Lower leg skin (tissue), 4 donors: ENCODE results near the gene NCF4. TPM values are rescaled to one million over a fixed set of nuclear protein-coding genes. Genes with fewer than 3 reads are reported as not detected.

Source experiments
- DNase-seq, 2 donors: peaks; one replicate each; pipeline ENCODE4 v3.0.0-alpha.2; 2019; ENCODE audit warnings: low spot score in 2 of 2
- H3K4me3 ChIP-seq: fragments of 200-600 bp; sonication (generic); 2 replicates; pipeline ENCODE4 v1.5.1; 2017; ENCODE audit warnings: mild to moderate bottlenecking, low read depth; ENCODE audit not compliant: poor library complexity, severe bottlenecking
- CTCF ChIP-seq, 3 donors: fragments of 450-650 bp; IDR thresholded peaks; one replicate each; pipeline ENCODE4 v1.5.1; 2016; ENCODE audit warnings: antibody characterized with exemption in 3 of 3, mild to moderate bottlenecking in 3 of 3, moderate library complexity in 2 of 3
- POLR2A ChIP-seq, 2 donors: fragments of 450-650 bp; IDR thresholded peaks; one replicate each; pipeline ENCODE4 v1.6.1; 2016 to 2017; ENCODE audit warnings: antibody characterized with exemption in 2 of 2, mild to moderate bottlenecking in 1 of 2, moderate library complexity in 1 of 2
- WGBS, 2 donors: methylation state at CpG; one replicate each; pipeline ENCODE4 v1.1.5; 2018; 5-methylcytosine and 5-hydroxymethylcytosine counted together
- intact Hi-C: fragments of 100-400 bp; cut with DNase I; formaldehyde crosslinking; loops from one replicate; pipeline ENCODE4 v1.15.0; 2023; ENCODE audit warnings: low total_unique reads
- total RNA-seq, 4 donors: library from RNA; depleted of rRNA; stranded (reverse); fragments of >200 nt; gene quantifications; one replicate each; pipeline ENCODE4 v1.1.0, GENCODE V29; 2016

NCF4 gene
- total RNA-seq, 4 donors from 2014 or later, result 2.6 to 6.4 (median 5.4) TPM

- H3K4me3 ChIP-seq, result no peak overlapping the region
- DNase-seq, result no peak
- intact Hi-C loops, result no loop called here
- 81 to 84% methylated on average over 4 of the region's 4 CpGs for WGBS, 2 donors
- TF ChIP-seq POLR2A (IDR thresholded peaks at IDR 0.05) (no peak), CTCF (IDR thresholded peaks at IDR 0.05) (no peak)
Observed at GRCh38 chr22:36887162-36887561, 26.4 kb downstream of the NCF4 start.

GRCh38 chr22:36891646-36892045 is 30.8 kb downstream of the NCF4 start:
- no peak for DNase-seq
- TF ChIP-seq POLR2A (IDR thresholded peaks at IDR 0.05) (no peak), CTCF (IDR thresholded peaks at IDR 0.05) (no peak)
- WGBS, 2 donors, result 69 to 74% methylated on average over 1 of the region's 1 CpG
- intact Hi-C loops, result no loop called here
- H3K4me3 ChIP-seq, result no peak overlapping the region

GRCh38 chr22:36892292-36892691 is 31.5 kb downstream of the NCF4 start:
- intact Hi-C loops, result no loop called here
- TF ChIP-seq POLR2A (IDR thresholded peaks at IDR 0.05), result no peak
- no peak for TF ChIP-seq CTCF (IDR thresholded peaks at IDR 0.05)
- no peak overlapping the region for H3K4me3 ChIP-seq
- DNase-seq, result no peak
- WGBS, 2 donors, result 22 to 24% methylated on average over 2 of the region's 2 CpGs

GRCh38 chr22:36893262-36893661 is 32.5 kb downstream of the NCF4 start:
- DNase-seq, result no peak
- 78 to 81% methylated on average over 3 of the region's 3 CpGs for WGBS, 2 donors
- H3K4me3 ChIP-seq, result no peak overlapping the region
- intact Hi-C loops, result no loop called here
- no peak for TF ChIP-seq CTCF (IDR thresholded peaks at IDR 0.05)

GRCh38 chr22:36894266-36894665 is 33.5 kb downstream of the NCF4 start:
- TF ChIP-seq POLR2A (IDR thresholded peaks at IDR 0.05) (no peak), CTCF (IDR thresholded peaks at IDR 0.05) (no peak)
- WGBS, 2 donors, result 59 to 70% methylated on average over 1 of the region's 1 CpG
- H3K4me3 ChIP-seq, result no peak overlapping the region
- intact Hi-C loops, result no loop called here
- DNase-seq, result no peak

- TF ChIP-seq POLR2A (IDR thresholded peaks at IDR 0.05), result no peak
- TF ChIP-seq CTCF (IDR thresholded peaks at IDR 0.05), result no peak
- no peak for DNase-seq
- WGBS, 2 donors, result 56 to 64% methylated on average over 3 of the region's 3 CpGs
- H3K4me3 ChIP-seq, result no peak overlapping the region
- intact Hi-C loops, result no loop called here
Observed at GRCh38 chr22:36897611-36898010, 36.8 kb downstream of the NCF4 start.
